AG08395 (cell line): ENCODE data around the gene NAPB.

Source experiments
- DNase-seq: peaks from one replicate; pipeline ENCODE4 v3.0.0; 2012; ENCODE audit warnings: mixed read lengths, low spot score

Gene NAPB

GRCh38 chr20:23344336-23344735, 77.0 kb downstream of the NAPB start:
- DNase-seq: no peak

- no peak for DNase-seq
Observed at GRCh38 chr20:23343590-23343989, 77.7 kb downstream of the NAPB start.

GRCh38 chr20:23341073-23341472, 80.2 kb downstream of the NAPB start:
- DNase-seq: no peak

GRCh38 chr20:23340524-23340923, 80.8 kb downstream of the NAPB start:
- peak; percentile 75 for DNase-seq

- no peak for DNase-seq
Observed at GRCh38 chr20:23339986-23340385, 81.3 kb downstream of the NAPB start.

GRCh38 chr20:23337312-23337711, 84.0 kb downstream of the NAPB start:
- no peak for DNase-seq

- no peak for DNase-seq
Observed at GRCh38 chr20:23336476-23336875, 84.8 kb downstream of the NAPB start.

- no peak for DNase-seq
Observed at GRCh38 chr20:23335521-23335920, 85.8 kb downstream of the NAPB start.

- DNase-seq: no peak
Observed at GRCh38 chr20:23334111-23334510, 87.2 kb downstream of the NAPB start.

- no peak for DNase-seq
Observed at GRCh38 chr20:23332467-23332866, 88.8 kb downstream of the NAPB start.

- no peak for DNase-seq
Observed at GRCh38 chr20:23331450-23332350, 89.6 kb downstream of the NAPB start.

GRCh38 chr20:23327617-23328333, 93.5 kb downstream of the NAPB start:
- no peak for DNase-seq

GRCh38 chr20:23326774-23327173, 94.5 kb downstream of the NAPB start:
- DNase-seq: no peak

- no peak for DNase-seq
Observed at GRCh38 chr20:23325107-23325506, 96.2 kb downstream of the NAPB start.
